ENCODE results near the gene ANP32E. TPM values are rescaled to one million over a fixed set of nuclear protein-coding genes. Genes with fewer than 3 reads are reported as not detected.

ANP32E gene
- total and polyA plus RNA-seq, 9 donors = 16.3 to 43.8 (median 29.7) TPM

GRCh38 chr1:150269451-150269850 is 33.5 kb upstream of the ANP32E start:
- intact Hi-C loops (cut with DNase I) = loop anchor here in 1 of 4 donors (2.0 kb wide), 1 partner anchor 13 kb away; the partner anchor contains the start of gene CIART
- Histone ChIP-seq H3K27ac (peak overlapping the region in 1 of 2 donors; percentile 74), H3K9me3 (no peaks in the 10 kb centered on the region), H3K4me3 (peak overlapping the region; percentile 91), H3K27me3 (no peaks in the 10 kb centered on the region), H3K36me3 (no peaks in the 10 kb centered on the region), H3K4me1 (ENCODE audit: insufficient read depth) (peaks cover 8% of the 10 kb centered on the region)
- WGBS, 3 donors = 26 to 31% (median 27%) methylated on average over 10 of the region's 10 CpGs
- no peak for DNase-seq
- TF ChIP-seq EP300 (IDR thresholded peaks at IDR 0.05) (no peak), CTCF (IDR thresholded peaks at IDR 0.05) (no peak), POLR2A (IDR thresholded peaks at IDR 0.05) (no peak)

- Histone ChIP-seq H3K27ac (peak within 1 kb of the TSS; percentile 58 to 74), H3K4me1 (ENCODE audit: insufficient read depth) (peaks cover 8% of the 10 kb centered on the region), H3K27me3 (no peaks in the 10 kb centered on the region), H3K9me3 (no peaks in the 10 kb centered on the region), H3K36me3 (no peaks in the 10 kb centered on the region), H3K4me3 (peak within 1 kb of the TSS; percentile 91)
- intact Hi-C loops (cut with DNase I) = loop anchor here in 1 of 4 donors (2.0 kb wide), 1 partner anchor 14 kb away; the partner anchor contains the start of gene CIART
- peak; percentile 94 to 95 (median 94) for DNase-seq
- WGBS, 3 donors = 0 to 1% (median 0%) methylated on average over 49 of the region's 49 CpGs
- TF ChIP-seq CTCF (IDR thresholded peaks at IDR 0.05) = no peak
- TF ChIP-seq EP300 (IDR thresholded peaks at IDR 0.05) = no peak
- no peak for TF ChIP-seq POLR2A (IDR thresholded peaks at IDR 0.05)
Observed at GRCh38 chr1:150268705-150269403, 32.9 kb upstream of the ANP32E start, which contains the start of gene APH1A. APH1A (minus strand) TSS chr1:150269016; CDS start chr1:150268810, 206 bp downstream.

GRCh38 chr1:150268340-150268704 is 32.4 kb upstream of the ANP32E start:
- no peaks in the 10 kb centered on the region for H3K9me3 ChIP-seq
- peak overlapping the region; percentile 58 to 74 for H3K27ac ChIP-seq
- intact Hi-C loops (cut with DNase I) = loop anchor here in 1 of 4 donors (2.0 kb wide), 1 partner anchor 14 kb away; the partner anchor contains the start of gene CIART
- H3K36me3 ChIP-seq = no peaks in the 10 kb centered on the region
- DNase-seq = peak; percentile 38 to 65 (median 52)
- H3K27me3 ChIP-seq = no peaks in the 10 kb centered on the region
- H3K4me1 ChIP-seq (ENCODE audit: insufficient read depth) = peaks cover 8% of the 10 kb centered on the region
- TF ChIP-seq POLR2A (IDR thresholded peaks at IDR 0.05) = no peak
- no peak for TF ChIP-seq CTCF (IDR thresholded peaks at IDR 0.05)
- TF ChIP-seq EP300 (IDR thresholded peaks at IDR 0.05) = no peak
- H3K4me3 ChIP-seq = peak overlapping the region; percentile 91
- WGBS, 3 donors = 0% methylated on average over 21 of the region's 21 CpGs

GRCh38 chr1:150267896-150268295 is 32.0 kb upstream of the ANP32E start:
- 11 to 25% (median 18%) methylated on average over 6 of the region's 6 CpGs for WGBS, 3 donors
- TF ChIP-seq CTCF (IDR thresholded peaks at IDR 0.05) (no peak), POLR2A (IDR thresholded peaks at IDR 0.05) (no peak), EP300 (IDR thresholded peaks at IDR 0.05) (no peak)
- intact Hi-C loops (cut with DNase I) = loop anchor here in 1 of 4 donors (2.0 kb wide), 1 partner anchor 15 kb away; the partner anchor contains the start of gene CIART
- Histone ChIP-seq H3K9me3 (no peaks in the 10 kb centered on the region), H3K4me1 (ENCODE audit: insufficient read depth) (peaks cover 8% of the 10 kb centered on the region), H3K36me3 (no peaks in the 10 kb centered on the region), H3K27ac (peak overlapping the region; percentile 58 to 74), H3K4me3 (peak overlapping the region; percentile 91), H3K27me3 (no peaks in the 10 kb centered on the region)
- DNase-seq = no peak

Measured in ovary (tissue), 9 donors.